Spleen (tissue), 11 donors: Measurements from ENCODE around the gene IFIT2. TPM values are rescaled to one million over a fixed set of nuclear protein-coding genes. Genes with fewer than 3 reads are reported as not detected.
A peak's percentile ranks its signal among the peaks of the same experiment; 100 is the strongest.
"Not testable (repeated sequence)": the region's sequence is repeated elsewhere in the genome, so short reads cannot be mapped to it uniquely, and the experiment has no call there.

ENCODE experiments used
- DNase-seq: peaks from one replicate; pipeline ENCODE4 v3.0.0-alpha.2; 2020
- H3K27ac ChIP-seq, 8 donors: fragments of 200-600 bp; sonication (generic) in 7 of 8; 1 replicate in 4 of 8; 2 replicates in 4 of 8; pipeline versions ENCODE4 v1.5.0 to v1.8.0; 2016 to 2021; ENCODE audit warnings: inconsistent platforms in 4 of 8, mild to moderate bottlenecking in 4 of 8, moderate library complexity in 1 of 8
- H3K27me3 ChIP-seq, 7 donors: fragments of 200-600 bp; sonication (generic) in 6 of 7; replicated peaks in 1 of 7; 1 replicate in 4 of 7; 2 replicates in 3 of 7; pipeline versions ENCODE4 v1.5.0 to v1.8.0; 2016 to 2021; ENCODE audit warnings: inconsistent platforms in 3 of 7, mild to moderate bottlenecking in 1 of 7
- H3K36me3 ChIP-seq, 6 donors: fragments of 200-600 bp; sonication (generic) in 5 of 6; 1 replicate in 4 of 6; 2 replicates in 2 of 6; pipeline versions ENCODE4 v1.5.0 to v1.8.0; 2016 to 2021; ENCODE audit warnings: inconsistent platforms in 2 of 6
- H3K4me1 ChIP-seq, 6 donors: fragments of 200-600 bp; sonication (generic) in 5 of 6; 1 replicate in 3 of 6; 2 replicates in 3 of 6; pipeline versions ENCODE4 v1.5.0 to v1.8.0; 2016 to 2021; ENCODE audit warnings: inconsistent platforms in 3 of 6
- H3K4me3 ChIP-seq, 8 donors: fragments of 200-600 bp; sonication (generic) in 7 of 8; 1 replicate in 4 of 8; 2 replicates in 4 of 8; pipeline versions ENCODE4 v1.5.0 to v1.8.0; 2016 to 2021; ENCODE audit warnings: inconsistent platforms in 4 of 8, mild to moderate bottlenecking in 4 of 8, moderate library complexity in 2 of 8
- H3K9me3 ChIP-seq, 8 donors: fragments of 200-600 bp; sonication (generic) in 7 of 8; 1 replicate in 4 of 8; 2 replicates in 4 of 8; pipeline versions ENCODE4 v1.5.0 to v1.8.0; 2016 to 2021; ENCODE audit warnings: inconsistent platforms in 4 of 8
- CTCF ChIP-seq, 11 experiments: fragments of 200-600 bp in 7 of 11; fragments of 450-650 bp in 4 of 11; sonication (generic) in 4 of 11; IDR thresholded peaks in 8 of 11; conservative IDR thresholded peaks in 3 of 11; 1 replicate in 7 of 11; 2 replicates in 4 of 11; pipeline versions ENCODE4 v1.4.0 to v1.8.0; 2016 to 2021; ENCODE audit warnings: antibody characterized with exemption in 11 of 11, inconsistent platforms in 4 of 11, mild to moderate bottlenecking in 1 of 11
- POLR2A ChIP-seq, 3 donors: fragments of 450-650 bp; IDR thresholded peaks; one replicate each; pipeline ENCODE4 v1.5.1; 2017; ENCODE audit warnings: antibody characterized with exemption in 3 of 3, mild to moderate bottlenecking in 1 of 3
- POLR2AphosphoS5 ChIP-seq, 3 donors: sonication (generic); formaldehyde crosslinking; IDR thresholded peaks; one replicate each; pipeline ENCODE4 v1.5.1; 2017; ENCODE audit warnings: antibody characterized with exemption in 3 of 3
- WGBS, 5 donors: extraction: QIAGEN DNeasy Blood & Tissue Kit in 3 of 5; methylation state at CpG; one replicate each; pipeline versions ENCODE4 v1.1.5 to v1.1.7; 2013 to 2018; 5-methylcytosine and 5-hydroxymethylcytosine counted together
- intact Hi-C: fragments of 100-400 bp; cut with DNase I; formaldehyde crosslinking; loops from one replicate; pipeline ENCODE4 v1.15.0; 2023; ENCODE audit warnings: low total_unique reads
- polyA plus RNA-seq, 3 donors: library from polyadenylated mRNA; stranded (reverse); fragments of 200-250 nt; gene quantifications; one replicate each; pipeline ENCODE4 v1.2.1, GENCODE V29; 2013
- total RNA-seq, 7 donors: library from RNA; depleted of rRNA in 3 of 7; stranded (reverse); fragments of >200 nt in 3 of 7; fragmentation: NEBNext Ultra II Directional in 4 of 7; extraction: Animal tissue kit (Norgen Biotek cat#: 25700) in 4 of 7; gene quantifications; one replicate each; pipeline versions ENCODE4 v1.1.0 to v1.2.1, GENCODE V29; 2016 to 2021
- donor health status: healthy with polysubstance abuse.
- donor health status: DM: no; HTN: no; CAD: no; lungs with moderate emphysema.
- donor health status: DM: no; HTN: no; CAD: no.
- donor health status: Bipolar disorder and iron deficiency.
- donor health status: healthy.
- donor health status: DM: no; HTN: no; CAD: no.
- donor health status: DM: yes; HTN: yes; CAD: no.

The IFIT2 gene
- total and polyA plus RNA-seq, 10 donors: 6.1 to 22.2 (median 15.9) TPM

GRCh38 chr10:89283025-89283935 is 18.6 kb upstream of the IFIT2 start:
- H3K27ac ChIP-seq: peak overlapping the region in 7 of 8 donors; percentile 47 to 76 (median 63)
- H3K36me3 ChIP-seq: no peaks in the 10 kb centered on the region
- WGBS, 5 donors: 44 to 55% (median 53%) methylated on average over 6 of the region's 6 CpGs
- intact Hi-C loops: no loop called here
- DNase-seq: no peak
- peaks cover 0 to 27% (median 13%) of the 10 kb centered on the region in 6 donors for H3K4me1 ChIP-seq
- peak overlapping the region in 2 of 8 donors; percentile 2 to 15 for H3K4me3 ChIP-seq
- TF ChIP-seq POLR2A (IDR thresholded peaks at IDR 0.05): no peak
- no peak for TF ChIP-seq CTCF (IDR thresholded peaks at IDR 0.05 in 8 of 11, conservative IDR thresholded peaks at IDR 0.05 in 3 of 11)
- TF ChIP-seq POLR2AphosphoS5 (IDR thresholded peaks at IDR 0.05): no peak
- no peaks in the 10 kb centered on the region for H3K27me3 ChIP-seq
- H3K9me3 ChIP-seq: no peaks in the 10 kb centered on the region

GRCh38 chr10:89283936-89284475 is 17.8 kb upstream of the IFIT2 start:
- Histone ChIP-seq H3K27ac (peak overlapping the region in 7 of 8 donors; percentile 47 to 76 (median 63)), H3K4me1 (peaks cover 0 to 27% (median 13%) of the 10 kb centered on the region in 6 donors), H3K36me3 (no peaks in the 10 kb centered on the region), H3K27me3 (no peaks in the 10 kb centered on the region), H3K9me3 (no peaks in the 10 kb centered on the region), H3K4me3 (peak overlapping the region in 2 of 8 donors; percentile 2 to 15)
- TF ChIP-seq POLR2AphosphoS5 (IDR thresholded peaks at IDR 0.05) (no peak), POLR2A (IDR thresholded peaks at IDR 0.05) (no peak), CTCF (IDR thresholded peaks at IDR 0.05 in 8 of 11, conservative IDR thresholded peaks at IDR 0.05 in 3 of 11) (no peak)
- intact Hi-C loops: no loop called here
- no peak for DNase-seq
- WGBS, 5 donors: 33 to 56% (median 39%) methylated on average over 4 of the region's 4 CpGs

- H3K27me3 ChIP-seq, H3K9me3 ChIP-seq, DNase-seq, H3K4me3 ChIP-seq, H3K36me3 ChIP-seq, intact Hi-C loops: not testable (repeated sequence)
- Histone ChIP-seq H3K27ac (peak overlapping the region in 3 of 8 donors; percentile 54 to 76 (median 63)), H3K4me1 (peaks cover 0 to 20% (median 10%) of the 10 kb centered on the region in 6 donors)
- WGBS, 5 donors: 91 to 95% (median 92%) methylated on average over 6 of the region's 6 CpGs
Measured at GRCh38 chr10:89284711-89285110, 17.1 kb upstream of the IFIT2 start.

- DNase-seq, H3K27me3 ChIP-seq, H3K4me3 ChIP-seq, H3K27ac ChIP-seq, H3K36me3 ChIP-seq, intact Hi-C loops, H3K9me3 ChIP-seq: not testable (repeated sequence)
- WGBS, 5 donors: 80 to 91% (median 83%) methylated on average over 4 of the region's 4 CpGs
- peaks cover 0 to 18% (median 9%) of the 10 kb centered on the region in 6 donors for H3K4me1 ChIP-seq
Measured at GRCh38 chr10:89285303-89285702, 16.5 kb upstream of the IFIT2 start.

- intact Hi-C loops: no loop called here
- no peak for TF ChIP-seq CTCF (IDR thresholded peaks at IDR 0.05 in 8 of 11, conservative IDR thresholded peaks at IDR 0.05 in 3 of 11)
- no peak for TF ChIP-seq POLR2AphosphoS5 (IDR thresholded peaks at IDR 0.05)
- no peak for TF ChIP-seq POLR2A (IDR thresholded peaks at IDR 0.05)
- DNase-seq: no peak
- H3K4me3 ChIP-seq: no peak overlapping the region
- peak overlapping the region in 4 of 8 donors; percentile 82 to 90 (median 86) for H3K27ac ChIP-seq
- no peaks in the 10 kb centered on the region for H3K27me3 ChIP-seq
- 61 to 93% (median 80%) methylated on average over 3 of the region's 3 CpGs for WGBS, 5 donors
- peaks cover 10 to 35% (median 22%) of the 10 kb centered on the region in 6 donors for H3K4me1 ChIP-seq
- peaks cover 0 to 14% (median 7%) of the 10 kb centered on the region in 8 donors for H3K9me3 ChIP-seq
- no peaks in the 10 kb centered on the region for H3K36me3 ChIP-seq
Measured at GRCh38 chr10:89294721-89295239, 7.1 kb upstream of the IFIT2 start.
